ENCODE results near the gene ADAMTS17.

GRCh38 chr15:100097342-100098127, 244.2 kb downstream of the ADAMTS17 start:
- no peak for TF ChIP-seq CTCF (IDR thresholded peaks at IDR 0.05; ENCODE audit: borderline replicate concordance, extremely low read depth, low read length, poor library complexity, severe bottlenecking)
- no peak for TF ChIP-seq EZH2 (IDR thresholded peaks at IDR 0.05; ENCODE audit: borderline replicate concordance, low read depth, low read length, severe bottlenecking)
